Fibroblast of skin of back (primary cell): Measurements from ENCODE around the gene SRPRA.
"Not testable (repeated sequence)": the region's sequence is repeated elsewhere in the genome, so short reads cannot be mapped to it uniquely, and the experiment has no call there.

ENCODE experiments used
- DNase-seq: peaks from one replicate; pipeline ENCODE4 v3.0.0-alpha.2; 2013

The SRPRA gene

GRCh38 chr11:126282736-126283591, 14.3 kb upstream of the SRPRA start, which contains the start of gene TIRAP:
Gene TIRAP, plus strand, starts transcription at chr11:126283093. Its CDS starts 7,802 bp downstream, at chr11:126290895.
- peak; percentile 67 for DNase-seq

GRCh38 chr11:126282361-126282735, 13.7 kb upstream of the SRPRA start:
- DNase-seq, result peak; percentile 44

GRCh38 chr11:126281666-126282175, 13.0 kb upstream of the SRPRA start:
- no peak for DNase-seq

- no peak for DNase-seq
Observed at GRCh38 chr11:126281245-126281644, 12.6 kb upstream of the SRPRA start.

GRCh38 chr11:126280595-126280994, 11.9 kb upstream of the SRPRA start:
- DNase-seq, result no peak

- no peak for DNase-seq
Observed at GRCh38 chr11:126279191-126279590, 10.5 kb upstream of the SRPRA start.

GRCh38 chr11:126277780-126278179, 9.1 kb upstream of the SRPRA start:
- no peak for DNase-seq

GRCh38 chr11:126277322-126277721, 8.6 kb upstream of the SRPRA start:
- DNase-seq, result no peak

GRCh38 chr11:126268361-126268707, 361 bp downstream of the SRPRA start:
- no peak for DNase-seq

GRCh38 chr11:126267650-126268049, 1.0 kb downstream of the SRPRA start:
- no peak for DNase-seq

GRCh38 chr11:126265811-126266210, 2.9 kb downstream of the SRPRA start:
- peak; percentile 5 for DNase-seq

GRCh38 chr11:126263489-126263888, 5.2 kb downstream of the SRPRA start:
- no peak for DNase-seq

- no peak for DNase-seq
Observed at GRCh38 chr11:126262216-126262615, 6.5 kb downstream of the SRPRA start.

GRCh38 chr11:126257764-126258163, 10.9 kb downstream of the SRPRA start:
- DNase-seq, result peak; percentile 38

GRCh38 chr11:126257144-126257543, 11.6 kb downstream of the SRPRA start:
- DNase-seq, result no peak

- DNase-seq, result no peak
Observed at GRCh38 chr11:126256216-126256615, 12.5 kb downstream of the SRPRA start.

GRCh38 chr11:126255507-126255906, 13.2 kb downstream of the SRPRA start:
- not testable (repeated sequence) for DNase-seq

- no peak for DNase-seq
Observed at GRCh38 chr11:126254819-126255218, 13.9 kb downstream of the SRPRA start.

- DNase-seq, result no peak
Observed at GRCh38 chr11:126253265-126253664, 15.4 kb downstream of the SRPRA start.

- DNase-seq, result peak; percentile 5
Observed at GRCh38 chr11:126246636-126247035, 22.1 kb downstream of the SRPRA start.

GRCh38 chr11:126233391-126233790, 35.3 kb downstream of the SRPRA start:
- DNase-seq, result peak; percentile 24

GRCh38 chr11:126232683-126233082, 36.0 kb downstream of the SRPRA start:
- no peak for DNase-seq

GRCh38 chr11:126231725-126232459, 36.8 kb downstream of the SRPRA start:
- DNase-seq, result no peak
